HK-2 (cell line): Measurements from ENCODE around the gene SETD1A.

Experiments
- DNase-seq: peaks from one replicate; pipeline ENCODE4 v3.0.0-alpha.2; 2018; ENCODE audit not compliant: unreplicated experiment

Gene SETD1A

DNA sequence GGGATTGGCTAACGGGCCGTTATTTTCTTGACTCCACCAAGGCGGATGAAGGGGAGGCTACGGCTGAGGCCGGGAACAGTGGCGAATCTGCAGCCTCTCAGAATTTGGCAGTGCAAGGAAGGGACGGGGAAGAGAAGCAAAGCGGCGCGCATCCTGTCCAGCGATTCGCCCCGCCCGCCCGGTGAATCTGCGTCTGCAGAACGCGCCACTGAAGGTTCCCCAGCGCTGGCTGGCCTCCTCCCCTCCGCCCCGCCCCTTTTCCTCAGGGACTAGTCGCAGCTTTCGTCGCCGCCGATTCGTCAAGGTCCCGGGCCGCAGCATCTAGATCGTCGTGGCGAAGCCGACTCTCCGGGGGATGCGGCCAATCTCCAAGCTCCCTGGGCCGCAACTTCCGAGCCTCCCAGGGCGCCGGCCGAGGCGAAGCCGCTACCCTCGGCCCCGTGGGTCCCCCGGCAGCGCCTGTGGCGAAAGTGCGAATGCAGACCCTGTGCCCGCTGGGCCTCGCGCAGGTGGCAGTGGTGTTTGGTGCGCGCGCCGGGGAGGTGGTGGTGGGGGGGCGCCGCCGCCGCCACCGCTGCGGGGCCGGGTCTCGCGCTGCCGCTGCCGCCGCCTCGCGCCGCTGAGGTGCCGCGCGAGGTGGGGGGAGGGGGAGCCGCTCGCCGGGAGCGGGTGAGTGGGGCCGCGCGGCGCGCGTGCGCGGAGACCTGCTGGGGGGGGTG is at the start of gene SETD1A:
TSS of gene SETD1A (plus strand) at position 299 of the 719 bp plus-strand sequence. CDS start 978 bp downstream, outside the sequence.
- DNase-seq = peak; percentile 88

DNA sequence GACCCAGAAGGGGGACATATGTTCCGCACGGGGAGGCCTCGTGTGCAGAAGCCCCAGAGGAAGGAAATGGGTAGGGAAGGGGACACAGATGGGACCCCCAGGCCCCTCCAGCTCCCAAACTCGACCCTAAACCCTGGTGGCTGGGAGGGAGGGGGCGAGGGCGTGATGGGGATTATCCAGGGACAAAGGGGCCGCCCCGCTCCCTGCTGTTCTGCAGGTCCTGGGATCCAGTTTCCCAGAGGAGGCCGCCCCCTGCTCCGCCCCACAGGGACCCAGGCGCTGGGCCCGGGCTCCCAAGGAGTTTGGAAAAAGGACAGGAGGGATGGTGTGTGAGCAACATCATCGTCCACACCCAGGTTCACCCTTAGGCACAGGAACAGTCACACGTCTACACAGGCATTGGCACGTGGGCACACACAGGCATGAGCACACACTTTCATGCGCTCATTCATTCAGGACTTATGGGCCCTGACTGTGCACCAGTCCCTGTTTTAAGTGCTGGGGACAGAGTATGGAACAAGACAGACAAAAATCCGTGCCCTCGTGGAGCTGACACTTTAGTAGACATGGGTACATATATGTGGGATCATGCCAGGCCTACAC is 47.0 kb upstream of the SETD1A start:
- no peak for DNase-seq

DNA sequence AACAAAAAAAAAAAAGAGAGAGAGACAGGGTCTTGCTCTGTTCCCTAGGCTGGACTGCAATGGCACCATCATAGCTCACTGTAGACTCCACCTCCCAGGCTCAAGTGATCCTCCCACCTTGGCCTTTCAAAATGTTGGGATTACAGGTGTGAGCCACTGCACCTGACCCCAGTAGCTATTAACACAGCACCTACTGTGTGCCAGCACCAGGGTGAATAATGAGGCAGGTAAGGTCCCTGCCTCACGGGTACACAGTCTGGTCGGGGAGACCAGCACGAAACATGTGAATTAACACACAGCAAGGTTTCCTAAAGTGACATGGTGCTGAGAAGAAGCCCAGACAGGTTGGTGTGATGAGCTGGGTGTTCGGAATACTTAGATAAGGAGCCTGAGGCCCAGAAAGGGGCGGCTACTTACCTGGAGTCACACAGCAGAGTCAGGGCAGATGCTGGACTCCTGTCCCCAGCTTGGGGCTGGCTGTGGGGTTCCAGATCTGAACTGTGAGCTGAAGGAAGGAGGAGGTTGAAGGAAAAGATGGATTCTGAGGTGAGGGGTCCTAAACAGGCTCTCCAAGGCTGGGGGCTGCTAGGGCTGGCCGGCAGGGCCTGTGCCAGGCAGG is 44.7 kb upstream of the SETD1A start:
- DNase-seq = no peak

DNA sequence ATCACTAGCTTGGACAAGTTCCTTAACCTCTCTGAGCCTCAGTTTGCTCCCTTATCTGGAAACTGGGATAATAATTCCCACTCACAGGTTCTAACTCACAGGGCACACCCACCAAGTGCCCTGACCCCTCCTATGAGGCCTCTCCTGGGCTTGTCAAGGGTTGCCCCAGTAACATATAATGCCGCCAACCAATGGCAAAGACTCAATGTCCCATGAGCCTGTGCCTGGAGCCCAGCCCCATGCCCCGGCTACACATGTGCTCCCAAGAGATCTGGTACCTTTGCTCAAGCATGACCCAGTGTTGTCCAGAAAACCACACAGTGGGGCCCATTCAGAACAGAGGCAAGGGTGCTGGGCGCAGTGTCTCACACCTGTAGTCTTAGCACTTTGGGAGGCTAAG is 42.7 kb upstream of the SETD1A start:
- DNase-seq = no peak

DNA sequence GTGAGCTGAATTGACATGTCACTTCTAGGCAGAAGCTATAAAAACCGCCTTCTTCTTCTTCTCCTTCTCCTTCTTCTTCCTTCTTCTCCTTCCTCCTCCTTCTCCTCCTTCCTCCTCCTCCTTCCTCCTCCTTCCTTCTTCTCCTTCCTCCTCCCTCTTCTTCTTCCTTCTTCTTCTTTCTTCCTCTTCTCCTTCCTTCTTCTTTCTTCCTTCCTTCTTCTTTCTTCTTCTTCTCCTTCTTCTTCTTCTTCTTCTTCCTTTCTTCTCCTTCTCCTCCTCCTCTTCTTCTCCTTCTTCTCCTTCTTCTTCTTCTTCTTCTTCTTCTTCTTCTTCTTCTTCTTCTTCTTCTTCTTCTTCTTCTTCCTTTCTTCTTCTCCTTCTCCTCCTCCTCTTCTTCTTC is 38.9 kb upstream of the SETD1A start:
- DNase-seq = no peak

DNA sequence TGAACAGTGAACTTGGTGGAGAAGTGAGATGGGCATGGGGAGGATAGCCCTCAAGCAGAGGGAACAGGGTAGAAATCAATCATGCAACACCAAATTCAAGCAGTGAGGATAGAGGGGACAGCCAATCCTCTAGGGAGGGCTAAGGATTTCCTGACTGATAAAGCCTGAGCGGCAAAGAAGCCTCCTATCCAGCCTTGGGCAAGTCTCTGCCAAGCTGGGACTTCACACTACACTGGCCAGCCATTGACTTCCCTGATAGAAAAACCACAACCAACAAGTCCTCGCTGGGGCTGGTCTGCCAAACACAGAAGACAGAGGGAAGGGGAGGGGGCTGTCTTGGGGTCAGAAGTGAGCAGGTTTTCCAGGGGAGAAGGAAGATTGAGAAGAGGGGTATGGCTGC is 36.7 kb upstream of the SETD1A start:
- DNase-seq = no peak

DNA sequence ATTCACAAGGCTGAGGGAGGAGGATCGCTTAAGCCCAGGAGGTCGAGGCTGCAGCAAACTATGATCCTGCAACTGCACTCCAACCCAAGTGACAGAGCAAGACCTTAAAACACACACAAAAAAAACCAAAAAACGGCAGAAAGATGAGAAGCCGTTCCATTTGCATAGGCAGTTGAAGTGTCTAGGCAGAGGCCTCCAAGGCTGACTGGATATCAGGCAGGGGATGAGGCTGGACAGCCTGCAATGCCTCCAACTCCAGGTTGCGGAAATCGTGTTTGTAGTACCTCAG is 36.2 kb upstream of the SETD1A start:
- DNase-seq = no peak

DNA sequence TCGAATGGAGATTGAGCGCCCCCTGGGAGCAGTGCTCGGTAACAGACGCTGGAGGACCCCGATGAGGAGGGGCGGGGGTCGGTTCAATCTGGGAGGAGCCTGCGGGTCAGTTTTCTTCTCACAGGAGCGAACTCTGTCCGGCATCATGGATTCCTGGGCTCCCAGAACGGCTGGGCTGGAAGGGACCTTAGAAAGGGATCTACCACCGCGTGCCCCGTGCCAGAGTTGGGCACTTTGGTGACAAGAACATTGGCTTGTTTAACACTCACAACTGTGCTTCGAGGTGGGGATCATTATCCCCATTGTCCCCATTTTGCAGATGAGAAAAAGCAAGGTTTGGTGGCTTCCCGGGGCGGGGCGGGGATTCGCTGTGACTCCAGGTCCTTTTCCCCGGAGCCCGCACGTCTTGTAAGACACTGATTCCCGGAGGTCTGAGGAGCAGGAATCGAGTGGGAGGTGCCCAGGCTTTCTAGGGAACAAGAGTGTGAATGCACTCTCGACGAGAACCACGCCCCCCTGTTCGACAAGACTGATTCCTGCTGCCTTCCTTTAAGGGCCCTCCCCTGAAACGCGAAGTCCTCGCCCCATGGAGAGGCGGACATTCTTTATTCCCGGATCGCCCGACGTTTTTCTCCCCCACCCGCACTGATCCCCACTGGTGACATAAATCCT is 35.7 kb upstream of the SETD1A start:
- peak; percentile 76 for DNase-seq

DNA sequence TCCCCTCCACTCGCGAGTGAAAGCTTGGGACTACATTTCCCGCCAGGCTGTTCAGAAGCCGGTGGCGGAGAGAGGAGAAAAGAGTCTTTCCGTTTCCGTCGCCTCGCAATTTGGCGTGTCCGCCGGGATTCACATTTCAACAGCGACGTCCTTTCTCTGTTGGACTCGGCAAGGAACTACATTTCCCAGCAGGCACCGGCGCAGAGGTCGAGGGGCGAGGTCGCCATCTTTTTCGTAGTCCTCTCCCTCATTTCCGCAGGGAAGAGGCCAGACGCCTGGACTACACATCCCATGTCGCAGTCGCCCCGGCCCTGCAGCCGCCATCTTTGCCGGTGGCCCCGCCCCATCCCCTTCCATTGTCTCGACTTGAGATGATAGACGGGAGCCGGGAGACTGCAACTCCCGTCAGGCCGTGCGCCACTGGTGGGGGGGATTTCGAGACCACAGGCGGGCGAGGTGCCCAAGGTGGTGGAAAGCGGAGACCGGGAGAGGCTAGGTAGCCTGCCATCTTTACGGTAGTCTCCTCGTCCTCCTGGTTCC is 35.1 kb upstream of the SETD1A start:
- peak; percentile 96 for DNase-seq

DNA sequence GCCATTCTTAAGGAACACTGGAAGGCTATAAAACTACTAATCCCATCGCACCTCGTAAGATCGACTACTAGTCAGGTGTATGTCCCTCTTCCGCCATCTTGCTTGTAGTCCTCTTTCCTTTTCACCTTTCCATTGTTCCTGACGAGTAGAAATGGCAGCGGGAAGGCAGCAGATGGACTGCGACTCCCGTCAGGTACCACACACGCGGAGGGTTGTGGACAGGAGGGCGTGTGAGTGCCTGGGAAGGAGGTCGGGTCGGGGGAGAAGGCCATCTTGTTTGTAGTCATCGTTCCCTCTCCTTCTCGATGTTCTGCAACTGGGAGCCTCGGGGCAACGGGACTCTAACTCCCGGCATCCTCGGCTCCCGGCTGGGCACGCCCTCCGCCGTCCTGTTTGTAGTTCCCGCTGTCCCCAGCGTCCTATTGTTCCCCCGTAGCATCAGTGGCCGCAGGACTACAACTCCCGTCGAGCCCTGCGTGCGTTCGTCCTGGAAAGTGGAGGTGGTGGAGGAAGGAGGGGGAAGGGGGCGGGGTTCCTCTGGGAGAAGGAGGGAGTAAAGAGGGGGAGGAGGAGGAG is 34.5 kb upstream of the SETD1A start:
- DNase-seq = peak; percentile 96

DNA sequence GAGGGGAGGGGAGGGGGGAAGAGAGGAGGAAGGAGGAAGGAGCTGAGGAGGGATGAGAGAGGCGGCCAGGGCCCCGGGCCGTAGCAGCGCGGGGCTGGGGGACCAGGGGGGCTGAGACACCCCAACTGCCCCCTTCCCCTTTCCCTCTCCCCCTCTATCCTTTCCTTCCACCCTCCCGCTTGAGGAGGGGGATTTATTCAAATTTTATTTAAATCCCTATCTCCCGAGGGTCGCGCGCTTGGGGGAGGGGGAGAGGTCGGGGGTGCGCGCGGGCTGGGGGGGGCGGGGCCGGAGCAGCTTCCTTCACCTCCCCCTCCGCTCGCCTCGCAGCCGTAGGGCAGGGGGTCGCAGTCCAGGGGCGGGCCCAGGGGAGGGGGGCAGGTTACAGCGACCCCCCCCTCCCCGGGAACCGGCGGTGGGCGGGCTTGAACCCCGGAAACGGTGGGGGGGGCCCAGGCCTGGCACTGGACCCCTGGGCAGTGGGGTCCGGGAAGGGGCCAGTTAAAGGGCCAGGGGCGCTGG is 33.9 kb upstream of the SETD1A start, which contains the start of gene FBXL19:
TSS of gene FBXL19 (plus strand) at position 19 of the 522 bp plus-strand sequence. CDS start 2,183 bp downstream, outside the sequence.
- no peak for DNase-seq

DNA sequence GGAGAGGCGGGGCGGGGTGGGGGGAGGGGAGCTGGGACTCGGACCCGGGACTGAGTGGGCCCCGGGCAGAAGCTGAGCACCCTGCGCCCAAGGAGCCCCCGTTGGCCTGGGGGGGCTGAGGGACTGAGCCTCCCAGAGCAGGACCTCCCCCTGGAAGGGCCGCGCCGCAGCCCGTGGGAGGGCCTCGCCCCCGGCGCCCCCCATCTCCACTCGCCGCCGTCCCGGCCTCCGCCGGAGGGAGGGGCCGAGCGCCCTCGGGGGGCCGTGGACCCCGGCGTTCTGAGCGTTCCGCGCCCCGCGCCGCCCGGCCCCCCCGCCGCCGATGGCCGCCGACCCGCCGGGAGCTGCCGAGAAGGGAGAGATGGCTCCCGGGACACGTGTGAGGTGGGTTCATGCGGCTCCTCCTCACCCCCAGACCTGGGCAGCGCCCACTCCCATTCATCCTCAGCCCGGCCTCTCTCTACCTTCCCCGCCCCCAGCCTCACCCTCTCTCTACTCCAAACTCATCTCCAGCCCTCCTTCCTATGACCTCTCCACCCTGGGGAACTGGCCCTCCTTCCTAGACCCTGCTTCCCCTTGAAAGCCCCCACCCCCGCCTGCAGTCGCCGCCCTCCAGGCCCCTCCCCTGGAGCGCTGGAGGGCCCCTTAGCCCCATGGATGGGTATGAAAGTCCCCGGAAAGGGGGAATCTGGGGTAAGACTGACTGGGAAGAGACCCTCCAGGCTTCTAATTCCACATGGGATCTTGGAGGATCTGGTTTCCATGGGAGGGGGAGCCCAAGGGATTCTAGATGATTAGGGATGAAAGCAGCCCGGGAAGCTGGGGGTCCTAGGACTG is 33.3 kb upstream of the SETD1A start:
- DNase-seq = no peak

DNA sequence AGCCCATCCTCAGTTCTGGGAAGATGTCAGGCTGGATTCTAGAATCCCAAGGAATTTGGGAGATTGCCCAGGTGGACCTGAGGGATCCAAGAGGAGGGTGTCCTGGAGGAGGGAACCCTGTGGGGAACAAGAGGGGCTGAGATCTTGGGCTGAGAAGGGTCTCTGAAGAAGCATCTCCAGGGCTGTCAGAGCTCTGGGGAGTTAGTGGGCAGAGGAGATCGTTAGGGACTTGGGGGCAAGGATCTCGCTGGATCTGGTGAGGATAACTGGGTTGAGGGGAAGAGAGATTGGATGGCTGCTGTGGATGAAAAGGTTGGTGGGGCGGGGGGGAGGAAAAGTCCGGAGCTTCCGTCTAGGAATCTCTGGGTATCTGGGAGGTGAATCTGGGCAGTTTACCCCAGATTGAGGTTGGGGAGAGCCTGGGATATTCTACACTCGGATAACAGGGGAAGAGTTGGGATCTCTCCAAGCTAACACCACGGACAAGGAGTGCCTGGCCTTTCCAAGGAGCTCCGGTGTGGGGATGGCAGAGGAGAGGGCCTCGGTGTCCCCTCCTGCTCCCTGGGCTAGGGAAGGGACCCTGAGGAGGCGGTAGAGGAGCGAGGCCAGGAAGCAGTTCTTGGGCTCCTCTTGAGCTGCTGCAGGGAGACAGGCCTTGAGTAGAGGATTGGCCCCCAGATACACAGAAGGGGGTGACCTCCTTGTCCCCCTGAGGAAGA is 32.5 kb upstream of the SETD1A start:
- no peak for DNase-seq

DNA sequence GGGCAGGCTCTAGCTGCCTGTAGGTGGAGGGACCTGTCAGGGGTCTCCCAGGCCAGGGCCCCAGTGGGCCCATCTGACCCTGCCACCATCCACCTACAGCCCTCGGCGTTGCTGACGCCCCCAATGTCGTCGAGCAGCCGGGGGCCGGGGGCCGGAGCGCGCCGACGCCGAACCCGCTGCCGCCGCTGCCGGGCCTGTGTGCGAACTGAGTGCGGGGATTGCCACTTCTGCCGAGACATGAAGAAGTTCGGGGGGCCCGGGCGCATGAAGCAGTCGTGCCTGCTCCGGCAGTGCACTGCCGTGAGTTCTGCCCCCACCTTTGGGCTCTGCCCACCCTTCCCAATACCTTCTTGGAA is 31.9 kb upstream of the SETD1A start:
- DNase-seq = no peak

DNA sequence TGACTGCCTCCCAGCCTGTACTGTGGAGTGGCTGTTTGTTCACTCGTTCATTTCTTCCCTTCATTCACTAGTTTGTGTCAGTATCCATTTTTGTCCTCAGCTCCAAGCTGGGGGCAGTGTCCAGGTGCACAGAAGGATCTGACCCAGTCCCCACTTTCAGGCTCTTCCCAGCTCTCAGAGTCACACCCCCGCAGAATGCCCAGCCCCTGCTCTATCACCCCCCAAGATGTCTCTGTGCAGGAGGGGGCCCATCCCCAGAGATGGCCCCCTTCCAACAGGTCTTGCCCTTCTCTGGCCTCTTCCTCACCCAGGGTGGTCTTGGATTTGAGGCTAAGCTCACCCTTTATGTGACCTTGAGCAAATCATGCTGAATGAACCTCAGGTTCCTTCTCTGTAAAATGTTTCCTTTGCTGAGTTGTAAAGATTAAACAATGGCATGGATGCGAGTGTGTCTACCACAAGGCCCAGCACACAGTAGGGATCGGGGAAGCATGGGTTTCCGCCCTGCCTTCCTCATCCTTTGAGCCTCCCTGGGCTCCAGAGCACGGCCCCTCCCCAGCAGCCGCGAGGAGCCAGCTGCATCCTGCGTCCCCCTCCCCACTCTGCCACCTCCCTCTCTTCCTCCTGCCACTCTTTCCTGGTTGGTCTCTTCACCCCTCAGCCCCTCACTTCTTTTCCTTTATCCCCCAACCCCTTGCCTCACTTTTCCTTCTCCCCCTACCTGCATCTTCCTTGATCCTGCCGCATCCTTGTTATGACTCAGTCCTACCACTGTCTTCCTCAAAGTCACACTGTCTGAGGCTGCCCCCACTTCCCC is 31.4 kb upstream of the SETD1A start:
- no peak for DNase-seq

DNA sequence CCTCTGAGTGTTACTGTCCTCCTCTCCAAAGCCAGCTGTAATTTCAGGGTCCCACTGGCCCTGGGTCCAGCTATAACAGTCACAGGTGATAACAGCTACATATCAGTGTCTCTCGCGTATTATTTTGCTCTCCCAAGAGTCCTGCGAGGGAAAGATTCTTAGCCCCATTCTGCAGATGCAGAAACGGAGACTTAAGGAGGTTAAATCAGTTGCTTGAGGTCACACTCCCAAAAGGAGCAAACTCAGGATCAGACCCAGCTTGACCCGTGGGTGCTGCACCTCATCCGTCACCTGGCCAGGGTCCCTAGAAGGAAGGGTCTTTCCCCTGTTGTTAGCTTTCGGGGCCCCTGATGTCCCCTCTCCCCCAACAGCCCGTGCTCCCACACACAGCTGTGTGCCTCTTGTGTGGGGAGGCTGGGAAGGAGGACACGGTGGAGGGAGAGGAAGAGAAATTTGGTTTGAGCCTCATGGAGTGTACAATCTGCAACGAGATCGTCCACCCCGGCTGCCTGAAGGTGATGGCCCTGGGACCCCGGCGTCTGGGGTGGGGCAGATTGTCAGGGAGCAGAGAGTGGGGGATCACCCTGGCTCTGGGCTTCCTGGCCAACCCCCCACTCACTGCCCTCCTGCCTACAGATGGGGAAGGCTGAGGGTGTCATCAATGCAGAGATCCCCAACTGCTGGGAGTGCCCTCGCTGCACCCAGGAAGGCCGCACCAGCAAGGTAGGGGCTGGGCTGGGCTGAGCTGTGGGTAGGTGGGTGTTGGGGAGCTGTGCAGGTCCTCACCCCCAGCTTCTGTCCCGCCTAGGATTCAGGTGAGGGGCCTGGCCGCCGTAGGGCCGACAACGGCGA is 30.4 kb upstream of the SETD1A start:
- no peak for DNase-seq

DNA sequence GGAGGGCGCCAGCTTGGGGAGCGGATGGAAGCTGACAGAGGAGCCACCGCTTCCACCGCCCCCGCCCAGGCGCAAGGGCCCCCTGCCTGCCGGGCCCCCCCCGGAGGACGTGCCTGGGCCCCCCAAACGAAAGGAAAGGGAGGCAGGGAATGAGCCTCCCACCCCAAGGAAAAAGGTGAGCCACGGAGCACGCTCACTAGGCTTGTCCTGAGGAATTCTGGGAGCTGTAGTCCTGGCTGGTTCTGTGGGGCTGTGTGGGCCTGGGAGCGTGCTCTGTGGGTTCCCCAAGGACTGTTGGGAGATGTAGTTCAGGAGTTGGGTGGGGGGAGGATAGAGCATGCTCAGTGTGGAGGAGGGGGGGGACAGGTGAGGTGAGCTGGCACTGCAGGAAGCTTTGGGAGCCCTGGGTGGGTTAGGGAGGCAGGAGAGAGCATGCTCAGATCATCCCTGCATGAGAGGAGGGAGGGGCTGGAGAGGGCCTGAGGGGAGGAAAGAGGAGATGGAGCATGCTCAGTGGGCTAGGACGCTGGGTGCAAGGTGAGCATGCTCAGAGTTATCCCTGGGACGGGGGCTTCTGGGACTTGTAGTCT is 29.7 kb upstream of the SETD1A start:
- DNase-seq = peak; percentile 30

DNA sequence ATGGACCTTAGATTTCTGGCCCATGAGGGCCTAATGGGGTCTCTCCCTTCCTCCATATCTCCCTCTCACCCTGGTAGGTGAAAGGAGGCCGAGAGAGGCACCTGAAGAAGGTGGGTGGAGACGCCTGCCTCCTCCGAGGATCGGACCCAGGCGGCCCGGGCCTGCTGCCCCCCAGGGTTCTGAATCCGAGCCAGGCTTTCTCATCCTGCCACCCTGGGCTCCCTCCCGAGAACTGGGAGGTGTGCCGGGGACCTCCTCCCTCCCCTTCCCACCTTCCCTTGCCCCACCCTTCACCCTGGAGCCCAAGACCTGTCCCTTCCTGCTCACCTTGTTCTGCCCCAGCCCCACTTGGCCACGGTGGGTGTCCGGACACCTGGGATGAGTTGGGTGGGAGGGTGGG is 29.2 kb upstream of the SETD1A start:
- no peak for DNase-seq
